RKO (cell line): ENCODE results near the gene MEIOSIN.

Experiments
- DNase-seq: peaks from one replicate; pipeline ENCODE4 v3.0.0-alpha.2; 2016; ENCODE audit warnings: low spot score

The MEIOSIN gene

GRCh38 chr19:45801603-45802175, 68.5 kb downstream of the MEIOSIN start:
- DNase-seq, result no peak

GRCh38 chr19:45804140-45804958, 71.1 kb downstream of the MEIOSIN start:
- no peak for DNase-seq

- no peak for DNase-seq
Observed at GRCh38 chr19:45804959-45805230, 71.7 kb downstream of the MEIOSIN start.

DNA sequence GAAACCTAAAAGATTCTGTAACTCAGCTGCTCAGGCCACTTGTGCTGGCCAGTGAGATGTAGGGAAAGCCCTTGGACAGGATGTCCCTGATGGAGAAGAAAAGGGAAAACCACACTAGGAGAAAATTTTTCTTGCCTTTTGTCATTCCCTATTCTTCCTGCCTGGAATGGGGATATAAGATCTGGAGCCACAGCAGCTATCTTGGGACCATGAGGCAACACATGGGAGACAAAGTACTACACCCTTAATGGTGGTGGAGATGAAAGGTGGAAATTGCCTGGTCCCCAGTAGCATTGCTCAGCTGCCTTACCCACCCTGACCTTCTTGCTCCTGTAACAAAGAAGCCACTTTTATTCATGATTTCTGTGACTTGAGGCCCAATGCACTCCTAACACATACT, 72.5 kb downstream of the MEIOSIN start:
- no peak for DNase-seq

GRCh38 chr19:45809643-45810159, 76.5 kb downstream of the MEIOSIN start:
- DNase-seq, result peak; percentile 68

- no peak for DNase-seq
Observed at GRCh38 chr19:45812297-45812696, 79.1 kb downstream of the MEIOSIN start.
